ENCODE data around the gene OR5B12.

- no peak for TF ChIP-seq POLR2A (IDR thresholded peaks at IDR 0.05; ENCODE audit: low read depth, low read length)
- TF ChIP-seq POLR2AphosphoS5 (IDR thresholded peaks at IDR 0.05; ENCODE audit: low read depth, low read length), result no peak
- TF ChIP-seq TAF1 (IDR thresholded peaks at IDR 0.05; ENCODE audit: low read depth, low read length), result no peak
- no peak for TF ChIP-seq SPI1 (IDR thresholded peaks at IDR 0.05; ENCODE audit: low read depth, low read length)
Observed at GRCh38 chr11:58451585-58451984, 9.5 kb upstream of the OR5B12 start.

Data from GM12891 (cell line).